HCT116 (cell line): ENCODE measurements around the gene SCN2B. TPM values are rescaled to one million over a fixed set of nuclear protein-coding genes. Genes with fewer than 3 reads are reported as not detected.

Source experiments
- ATAC-seq: fragments of 200-7000 bp; cut with Tn5 transposase; 2 replicates; pipeline ENCODE4 v1.9.1; 2020; ENCODE audit warnings: mild to moderate bottlenecking, moderate library complexity
- BruUV-seq: library from RNA; stranded (reverse); fragments of 400-500 nt; replicated peaks from 2 replicates; lab custom pipeline; 2021; lab: Mats Ljungman, UMichigan
- CTCF ChIA-PET: fragments of 300-600 bp; sonication (Branson Sonifier 250); formaldehyde crosslinking; loops from one replicate; lab custom pipeline; 2021; ENCODE audit warnings: antibody characterized with exemption; lab: Charles Lee
- POLR2A ChIA-PET: fragments of 300-600, 350-600 bp; sonication (Branson Sonifier 250); formaldehyde crosslinking; loops from one replicate; lab custom pipeline; 2021; ENCODE audit warnings: antibody characterized with exemption; lab: Charles Lee
- RAD21 ChIA-PET, 2 experiments: fragments of 300-600 bp; sonication (Branson Sonifier 250); formaldehyde crosslinking; loops; one replicate each; lab custom pipeline; 2023; ENCODE audit warnings: low total read pairs in 2 of 2; ENCODE audit not compliant: uncharacterized antibody in 2 of 2, unreplicated experiment in 2 of 2, low non-redundant PET in 1 of 2; lab: Charles Lee
- DNase-seq: peaks from one replicate; pipeline ENCODE4 v3.0.0-alpha.2; 2010; ENCODE audit warnings: low read depth, low spot score
- H2AFZ ChIP-seq: fragments of 200-600 bp; shearing (Covaris generic), sonication (generic); 2 replicates; pipeline ENCODE4 v1.6.1; 2017; ENCODE audit warnings: low read depth, mixed run types, mixed read lengths, antibody characterized with exemption, low read length; ENCODE audit not compliant: poor library complexity, severe bottlenecking
- H3K27ac ChIP-seq: 2 replicates; pipeline ENCODE4 v1.5.1; 2012; ENCODE audit warnings: low read depth, low read length
- H3K27me3 ChIP-seq: fragments of 200-600 bp; sonication (generic); 2 replicates; pipeline ENCODE4 v1.6.1; 2016; ENCODE audit warnings: mixed run types, low read length, mixed read lengths; ENCODE audit not compliant: insufficient read depth
- H3K36me3 ChIP-seq, 2 experiments: fragments of 200-500 bp in 1 of 2; fragments of 200-600 bp in 1 of 2; sonication (Bioruptor generic) in 1 of 2; sonication (generic) in 1 of 2; 2 replicates each; pipeline versions ENCODE4 v1.5.1 to v1.6.1; 2014 to 2016; ENCODE audit warnings: low read length in 2 of 2, inconsistent platforms in 1 of 2, mixed read lengths in 1 of 2, mixed run types in 1 of 2; ENCODE audit not compliant: insufficient read depth in 2 of 2, control insufficient read depth in 1 of 2
- H3K4me1 ChIP-seq, 2 experiments: fragments of 200-600 bp in 1 of 2; sonication (generic) in 1 of 2; 2 replicates each; pipeline versions ENCODE4 v1.5.1 to v1.6.1; 2012 to 2017; ENCODE audit warnings: low read length in 2 of 2, inconsistent platforms in 1 of 2, mild to moderate bottlenecking in 1 of 2, mixed read lengths in 1 of 2, mixed run types in 1 of 2, moderate library complexity in 1 of 2; ENCODE audit not compliant: insufficient read depth in 2 of 2, control insufficient read depth in 1 of 2
- H3K4me2 ChIP-seq: fragments of 200-600 bp; sonication (generic); 2 replicates; pipeline ENCODE4 v1.6.1; 2017; ENCODE audit warnings: mixed run types, low read length, mixed read lengths
- H3K4me3 ChIP-seq, 2 experiments: fragments of 200-600 bp in 1 of 2; sonication (generic) in 1 of 2; replicated peaks in 1 of 2; 2 replicates each; pipeline ENCODE4 v1.5.1; 2011 to 2016; ENCODE audit warnings: low read length in 2 of 2, control low read depth in 1 of 2, low read depth in 1 of 2, mild to moderate bottlenecking in 1 of 2, mixed read lengths in 1 of 2, mixed run types in 1 of 2
- H3K79me2 ChIP-seq: fragments of 200-600 bp; sonication (generic); 2 replicates; pipeline ENCODE4 v1.6.1; 2017; ENCODE audit warnings: mild to moderate bottlenecking, mixed run types, low read length, moderate library complexity, mixed read lengths; ENCODE audit not compliant: insufficient read depth
- H3K9ac ChIP-seq: fragments of 200-600 bp; sonication (generic); 2 replicates; pipeline ENCODE4 v1.6.1; 2016; ENCODE audit warnings: low read length, mixed read lengths
- H3K9me2 ChIP-seq: fragments of 200-600 bp; sonication (generic), shearing (Covaris generic); 2 replicates; pipeline ENCODE4 v1.6.1; 2017; ENCODE audit warnings: mixed run types, mild to moderate bottlenecking, moderate library complexity; ENCODE audit not compliant: insufficient read depth
- H3K9me3 ChIP-seq, 2 experiments: fragments of 200-500 bp in 1 of 2; fragments of 200-600 bp in 1 of 2; sonication (Bioruptor generic) in 1 of 2; sonication (generic) in 1 of 2; 2 replicates each; pipeline ENCODE4 v1.6.1; 2014 to 2017; ENCODE audit warnings: low read length in 2 of 2, mixed read lengths in 2 of 2, inconsistent platforms in 1 of 2, low read depth in 1 of 2, mild to moderate bottlenecking in 1 of 2, mixed run types in 1 of 2, moderate library complexity in 1 of 2; ENCODE audit not compliant: control insufficient read depth in 1 of 2, insufficient read depth in 1 of 2
- H4K20me1 ChIP-seq: fragments of 200-600 bp; sonication (generic), shearing (Covaris generic); 2 replicates; pipeline ENCODE4 v1.6.1; 2017; ENCODE audit warnings: mixed run types, mild to moderate bottlenecking, moderate library complexity; ENCODE audit not compliant: insufficient read depth
- CTCF ChIP-seq, 3 experiments: fragments of 200-600 bp in 1 of 3; sonication (generic) in 1 of 3; IDR thresholded peaks in 2 of 3; conservative IDR thresholded peaks in 1 of 3; 2 replicates each; pipeline ENCODE4 v1.5.1; 2012 to 2017; ENCODE audit warnings: low read depth in 2 of 3, low read length in 2 of 3, antibody characterized with exemption in 1 of 3, borderline replicate concordance in 1 of 3, control low read depth in 1 of 3, mild to moderate bottlenecking in 1 of 3, mixed read lengths in 1 of 3, mixed run types in 1 of 3, moderate library complexity in 1 of 3; ENCODE audit not compliant: insufficient read depth in 1 of 3
- EGR1 ChIP-seq: IDR thresholded peaks from 2 replicates; pipeline ENCODE4 v1.6.1; 2012; ENCODE audit warnings: low read depth
- ELF1 ChIP-seq: IDR thresholded peaks from 2 replicates; pipeline ENCODE4 v1.6.1; 2012; ENCODE audit warnings: low read depth, borderline replicate concordance
- EZH2 ChIP-seq: fragments of 200-600 bp; sonication (generic); IDR thresholded peaks from 2 replicates; pipeline ENCODE4 v1.6.1; 2017; ENCODE audit warnings: antibody characterized with exemption, mixed run types
- FOSL1 ChIP-seq: IDR thresholded peaks from 2 replicates; pipeline ENCODE4 v1.6.1; 2012; ENCODE audit warnings: low read depth
- POLR2AphosphoS5 ChIP-seq: IDR thresholded peaks from 2 replicates; pipeline ENCODE4 v1.6.1; 2011; ENCODE audit warnings: mild to moderate bottlenecking, low read depth, low read length, moderate library complexity
- SIN3A ChIP-seq: IDR thresholded peaks from 2 replicates; pipeline ENCODE4 v1.6.1; 2012; ENCODE audit warnings: low read depth
- TCF7L2 ChIP-seq: IDR thresholded peaks from 2 replicates; pipeline ENCODE4 v1.7.0; 2011; ENCODE audit warnings: borderline replicate concordance, inconsistent platforms; ENCODE audit not compliant: insufficient read depth, insufficient read length; ENCODE audit errors: extremely low read depth
- YY1 ChIP-seq: IDR thresholded peaks from 2 replicates; pipeline ENCODE4 v1.6.1; 2011; ENCODE audit warnings: low read length, low read depth, moderate library complexity, mild to moderate bottlenecking; ENCODE audit not compliant: insufficient replicate concordance; ENCODE audit errors: extremely low read depth
- ZFX ChIP-seq: fragments of 450-650 bp; IDR thresholded peaks from 2 replicates; pipeline ENCODE4 v1.6.1; 2017
- ZNF274 ChIP-seq: fragments of 200-500 bp; sonication (Bioruptor generic); IDR thresholded peaks from 2 replicates; pipeline ENCODE4 v1.6.1; 2014; ENCODE audit warnings: mild to moderate bottlenecking, low read depth, low read length, inconsistent platforms
- intact Hi-C: fragments of 100-400 bp; cut with micrococcal nuclease; formaldehyde crosslinking; loops from 2 replicates; pipeline ENCODE4 v1.10.0; 2022
- total RNA-seq: library from RNA; stranded (reverse); gene quantifications from one replicate; pipeline ENCODE4 v1.2.1, GENCODE V29; 2021; ENCODE audit not compliant: unreplicated experiment
- TF ChIP-seq, protein P1 (sequence below): IDR thresholded peaks from 2 replicates; pipeline ENCODE4 v1.6.1; 2012

The SCN2B gene
- total RNA-seq, 1 experiment from 2014 or later = not detected

DNA sequence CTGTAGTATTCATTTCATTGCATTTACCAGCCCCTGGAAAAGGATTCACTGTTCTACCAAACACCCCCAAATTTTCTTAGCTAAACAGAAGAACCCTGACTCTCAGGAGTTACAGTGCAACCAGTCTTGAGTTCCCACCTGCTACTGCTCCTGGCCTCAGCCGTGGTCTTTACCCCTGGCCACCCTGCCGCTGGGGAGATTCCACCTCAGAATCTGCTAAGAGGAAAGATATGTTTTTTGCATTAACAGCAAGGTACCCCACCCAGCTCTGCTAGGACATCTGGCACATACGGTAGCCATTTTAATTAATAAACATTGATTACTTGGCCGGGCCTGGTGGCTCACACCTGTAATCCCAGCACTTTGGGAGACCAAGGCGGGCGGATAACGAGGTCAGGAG is 39.3 kb upstream of the SCN2B start:
- H3K9ac ChIP-seq = no peak overlapping the region
- peaks cover 16% of the 10 kb centered on the region; the same call in 1 of the 2 replicates for H3K27me3 ChIP-seq
- H4K20me1 ChIP-seq = no peaks in the 10 kb centered on the region
- TF ChIP-seq FOSL1 (no peak), ZFX (no peak), EGR1 (no peak), ZNF274 (no peak), CTCF (IDR thresholded peaks at IDR 0.05 in 2 of 3, conservative IDR thresholded peaks at IDR 0.05 in 1 of 3; ENCODE audit: borderline replicate concordance in 1 of 3, insufficient read depth in 1 of 3, low read depth in 2 of 3, low read length in 2 of 3) (no peak), EZH2 (no peak), YY1 (no peak), TCF7L2 (no peak), POLR2AphosphoS5 (no peak), ELF1 (no peak), SIN3A (no peak)
- TF ChIP-seq, protein P1, sequence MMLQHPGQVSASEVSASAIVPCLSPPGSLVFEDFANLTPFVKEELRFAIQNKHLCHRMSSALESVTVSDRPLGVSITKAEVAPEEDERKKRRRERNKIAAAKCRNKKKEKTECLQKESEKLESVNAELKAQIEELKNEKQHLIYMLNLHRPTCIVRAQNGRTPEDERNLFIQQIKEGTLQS = no peak
- no peaks in the 10 kb centered on the region for H3K4me1 ChIP-seq
- no peak overlapping the region for H3K27ac ChIP-seq
- no peaks in the 10 kb centered on the region for H3K9me3 ChIP-seq
- ATAC-seq (no peak), DNase-seq (no peak)
- no peaks in the 10 kb centered on the region for H3K9me2 ChIP-seq
- no peak overlapping the region for H3K4me3 ChIP-seq
- BruUV-seq = no TSS peak
- intact Hi-C loops = no loop called here
- no peaks in the 10 kb centered on the region for H3K79me2 ChIP-seq
- no peaks in the 10 kb centered on the region for H3K36me3 ChIP-seq
- POLR2A ChIA-PET = interaction anchor here (0.6 kb wide), 1 partner anchor 88 kb away, joined by 4 read pairs; no protein-coding TSS in a partner anchor
- CTCF ChIA-PET = interaction anchor here (1.8 kb wide), 1 partner anchor 17 kb away, joined by 7 read pairs; no protein-coding TSS in a partner anchor
- H2AFZ ChIP-seq = no peak overlapping the region
- RAD21 ChIA-PET = no interaction called here
- no peak overlapping the region for H3K4me2 ChIP-seq
